ENCODE measurements around the gene N4BP2L1.

Gene N4BP2L1

GRCh38 chr13:32427852-32428580 is at the start of gene N4BP2L1:
N4BP2L1 (minus strand) TSS chr13:32428130; CDS start chr13:32428082, 48 bp downstream.
- DNase-seq (ENCODE audit: low read depth in 3 of 3): peak; percentile 75 to 83 (median 76)

GRCh38 chr13:32476892-32477291 is 49.0 kb upstream of the N4BP2L1 start:
- DNase-seq (ENCODE audit: low read depth in 3 of 3): no peak

DNA sequence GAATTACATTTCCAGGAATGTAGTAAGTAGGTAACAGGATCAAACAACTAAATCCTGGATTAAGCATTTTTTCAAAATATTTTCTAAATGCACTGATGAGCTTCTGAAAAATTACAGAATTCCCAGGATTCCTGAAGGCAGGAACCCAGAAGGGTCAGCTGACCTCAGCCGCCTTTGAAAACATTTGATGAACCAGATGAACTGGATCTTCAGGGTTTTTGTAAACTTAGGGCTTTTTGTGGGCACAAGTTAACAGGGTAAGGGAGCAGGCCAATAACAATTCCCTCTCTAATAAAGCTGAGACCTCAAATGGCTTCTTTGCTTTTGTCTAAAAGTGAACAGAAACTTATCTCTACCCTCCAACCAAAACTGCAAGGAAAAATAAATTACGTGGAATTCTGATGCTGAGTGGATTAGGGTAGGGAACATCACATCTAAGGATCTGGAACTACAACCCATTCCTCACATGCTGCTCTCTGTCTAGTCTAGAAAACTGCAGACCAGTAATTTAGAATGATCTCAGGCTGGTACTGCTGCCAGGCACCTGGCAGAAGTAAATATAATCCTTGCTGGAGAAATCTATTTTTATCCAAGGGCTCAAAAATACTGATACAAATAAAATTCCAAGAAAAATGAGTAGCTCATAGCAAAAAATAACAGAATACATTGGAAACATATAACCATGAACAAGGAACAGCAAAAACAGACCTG is 48.2 kb upstream of the N4BP2L1 start:
- DNase-seq (ENCODE audit: low read depth in 3 of 3): no peak

- no peak for DNase-seq (ENCODE audit: low read depth in 3 of 3)
These were observed 47.3 kb upstream of the N4BP2L1 start for GRCh38 chr13:32474999-32475792.

- DNase-seq (ENCODE audit: low read depth in 3 of 3): no peak
These were observed 45.7 kb upstream of the N4BP2L1 start for GRCh38 chr13:32473650-32474049.

GRCh38 chr13:32472194-32472621 is 44.3 kb upstream of the N4BP2L1 start:
- no peak for DNase-seq (ENCODE audit: low read depth in 3 of 3)

DNA sequence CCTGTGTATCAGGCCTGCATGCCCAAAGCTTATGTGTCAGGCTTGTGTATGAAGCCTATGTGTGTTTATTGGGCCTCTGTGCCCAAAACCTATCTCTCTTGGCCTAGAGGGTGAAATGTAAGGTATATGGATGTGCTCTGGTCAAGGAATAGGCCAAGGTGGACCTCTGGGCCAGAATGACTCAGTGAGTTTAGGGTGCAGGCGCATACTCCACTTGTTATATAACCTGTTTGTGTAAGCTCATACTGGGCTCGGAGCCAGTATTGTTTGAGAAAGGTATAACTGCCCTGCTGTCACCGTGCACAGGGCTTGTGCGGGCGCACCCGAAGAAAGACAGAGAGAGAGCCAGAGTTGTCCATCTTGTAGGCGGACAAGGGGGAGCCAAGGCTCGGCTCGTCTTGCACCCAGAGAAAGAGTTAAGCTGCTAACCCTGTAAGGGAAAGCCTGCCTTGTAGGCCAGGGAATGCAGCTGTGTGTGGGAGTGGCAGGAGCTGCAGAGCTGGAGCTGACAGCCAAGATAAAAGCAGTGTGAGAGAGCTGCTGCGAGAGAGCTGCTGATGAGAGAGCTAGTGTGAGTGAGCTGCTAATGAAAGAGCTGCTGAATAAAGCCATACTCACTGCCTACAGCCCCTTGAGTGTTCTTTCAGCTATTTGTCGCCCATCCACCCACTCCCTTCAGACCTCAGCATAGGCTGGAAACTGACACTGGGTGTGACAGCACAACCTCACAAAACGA is 43.4 kb upstream of the N4BP2L1 start:
- no peak for DNase-seq (ENCODE audit: low read depth in 3 of 3)

- DNase-seq (ENCODE audit: low read depth in 3 of 3): no peak
These were observed 40.7 kb upstream of the N4BP2L1 start for GRCh38 chr13:32468502-32469142.

GRCh38 chr13:32456591-32456990 is 28.7 kb upstream of the N4BP2L1 start:
- no peak for DNase-seq (ENCODE audit: low read depth in 3 of 3)

DNA sequence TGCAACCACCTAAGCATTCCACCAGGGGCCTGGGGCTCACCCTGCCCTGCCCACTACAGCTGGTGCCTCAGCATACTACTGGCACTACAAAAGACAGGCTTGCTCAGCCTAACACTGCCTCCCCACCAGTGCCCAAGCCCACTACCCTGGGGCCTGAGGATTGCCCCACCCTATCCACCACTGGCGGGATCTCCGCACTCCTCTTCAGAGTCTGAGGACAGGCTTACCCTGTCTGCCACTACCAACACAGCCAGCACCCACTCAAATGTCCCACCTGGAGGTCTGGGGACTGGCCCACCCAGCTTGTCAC is 27.6 kb upstream of the N4BP2L1 start:
- DNase-seq (ENCODE audit: low read depth in 3 of 3): no peak

- DNase-seq (ENCODE audit: low read depth in 3 of 3): no peak
These were observed 27.1 kb upstream of the N4BP2L1 start for GRCh38 chr13:32454886-32455593.

DNA sequence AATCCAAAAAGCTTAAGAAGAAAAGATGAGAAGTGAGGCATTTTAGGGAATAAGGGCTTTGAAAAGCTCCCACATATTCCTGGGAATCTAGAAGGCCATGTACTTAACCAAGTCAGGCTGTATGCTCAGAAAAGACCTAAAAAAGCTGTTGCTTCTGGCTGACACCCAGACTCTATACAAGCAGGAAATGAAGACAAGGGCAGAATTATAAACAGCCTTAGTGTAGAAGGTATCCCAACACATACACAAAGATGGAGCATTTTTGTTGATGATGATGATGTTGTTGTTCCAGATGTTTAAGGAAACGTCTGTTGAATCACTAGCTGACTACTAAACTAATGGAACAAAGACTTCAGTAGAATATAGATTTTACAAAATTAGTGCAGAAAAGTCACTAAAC is 26.1 kb upstream of the N4BP2L1 start:
- no peak for DNase-seq (ENCODE audit: low read depth in 3 of 3)

DNA sequence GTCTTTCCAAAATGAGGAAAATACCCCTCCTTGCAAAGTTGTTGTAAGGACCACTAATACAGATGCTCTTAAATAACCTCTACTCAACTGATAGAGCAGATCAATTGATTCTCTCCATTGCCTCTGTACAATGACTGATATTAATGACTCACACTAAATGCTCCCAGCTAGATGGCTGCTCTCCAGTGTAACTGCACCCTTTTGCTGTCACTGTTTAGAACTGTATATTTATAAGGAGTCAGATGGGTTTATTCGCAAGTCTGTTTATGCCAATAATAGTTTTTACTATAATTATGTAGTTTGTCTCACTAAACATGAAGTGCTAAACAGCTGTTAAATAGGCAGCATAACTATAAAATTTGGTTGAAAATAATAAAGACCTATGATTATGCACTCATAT is 21.0 kb upstream of the N4BP2L1 start:
- no peak for DNase-seq (ENCODE audit: low read depth in 3 of 3)

GRCh38 chr13:32447894-32448623 is 20.1 kb upstream of the N4BP2L1 start:
- no peak for DNase-seq (ENCODE audit: low read depth in 3 of 3)

- DNase-seq (ENCODE audit: low read depth in 3 of 3): no peak
These were observed 19.0 kb upstream of the N4BP2L1 start for GRCh38 chr13:32446773-32447465.

DNA sequence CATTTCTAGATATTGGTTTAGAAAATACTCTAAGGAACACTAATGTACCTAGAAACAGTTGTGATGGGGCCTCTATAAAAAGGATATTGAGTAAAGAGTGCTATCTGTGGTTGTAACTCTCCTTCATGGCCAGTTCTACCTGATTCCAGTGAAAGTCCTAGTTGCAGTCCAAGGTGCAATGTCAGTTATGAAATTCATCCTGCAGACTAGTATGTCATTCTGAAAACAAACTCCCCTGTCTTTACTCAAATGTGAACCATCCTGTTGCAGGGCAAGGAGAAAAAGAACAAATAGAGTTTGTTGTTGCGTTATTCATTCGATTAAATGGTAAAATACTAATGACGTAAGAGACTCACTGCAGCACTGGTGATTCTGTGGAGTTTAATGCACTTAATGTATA is 18.3 kb upstream of the N4BP2L1 start:
- DNase-seq (ENCODE audit: low read depth in 3 of 3): no peak

- DNase-seq (ENCODE audit: low read depth in 3 of 3): no peak
These were observed 17.5 kb upstream of the N4BP2L1 start for GRCh38 chr13:32445461-32445860.

DNA sequence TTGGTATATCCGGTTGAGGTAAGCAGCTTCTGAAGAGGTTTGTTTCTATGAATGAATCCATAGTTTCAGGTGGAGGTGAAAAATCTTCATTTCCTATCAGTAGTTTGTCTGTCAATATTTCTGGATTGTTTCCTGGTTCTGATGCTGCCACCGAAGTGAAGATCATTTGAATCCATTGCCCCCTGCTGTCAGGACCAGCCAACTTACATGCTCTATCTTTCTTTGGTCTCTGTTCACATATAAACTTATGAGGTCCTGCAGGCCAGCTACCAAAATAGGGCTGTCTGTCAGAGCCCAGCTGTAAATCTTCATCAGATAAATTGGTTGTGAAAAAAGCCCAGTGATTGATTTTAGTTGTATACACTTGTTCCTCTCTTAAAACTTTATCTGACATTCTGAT is 15.2 kb upstream of the N4BP2L1 start:
- no peak for DNase-seq (ENCODE audit: low read depth in 3 of 3)

- no peak for DNase-seq (ENCODE audit: low read depth in 3 of 3)
These were observed 10.9 kb upstream of the N4BP2L1 start for GRCh38 chr13:32438871-32439270.

DNA sequence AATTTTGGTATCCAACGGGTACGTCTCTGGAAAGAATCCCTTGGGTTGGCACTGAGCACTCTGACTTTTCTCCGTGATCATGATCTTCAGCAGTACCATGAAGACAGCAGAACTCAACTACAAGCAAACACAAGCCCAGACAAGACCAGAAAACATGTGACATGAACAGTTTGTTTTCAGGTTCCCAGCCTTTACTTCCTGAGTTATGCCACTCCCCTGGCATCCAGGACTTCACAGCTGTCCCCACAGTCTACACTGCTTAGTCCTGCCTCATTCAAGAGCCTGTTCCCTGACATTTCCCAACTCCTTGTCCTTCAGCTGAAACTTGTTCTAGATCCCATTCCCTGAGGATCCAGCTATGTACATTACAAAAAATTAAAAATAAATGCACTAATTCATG is 4.9 kb upstream of the N4BP2L1 start:
- DNase-seq (ENCODE audit: low read depth in 3 of 3): no peak
